Spinal cord (tissue), 10 donors: ENCODE results near the gene CCHCR1. TPM values are rescaled to one million over a fixed set of nuclear protein-coding genes. Genes with fewer than 3 reads are reported as not detected.

Experiments used
- DNase-seq, 6 donors: peaks; one replicate each; pipeline versions ENCODE4 v3.0.0 to v3.0.0-alpha.2; 2013 to 2015; ENCODE audit warnings: low spot score in 6 of 6, low read depth in 4 of 6
- H3K27ac ChIP-seq: one replicate; pipeline ENCODE4 v1.5.1; 2013; ENCODE audit warnings: low read depth, low read length, control low read depth
- H3K27me3 ChIP-seq: one replicate; pipeline ENCODE4 v1.6.1; 2013; ENCODE audit warnings: low read length; ENCODE audit not compliant: control insufficient read depth, insufficient read depth
- H3K36me3 ChIP-seq: one replicate; pipeline ENCODE4 v1.6.1; 2013; ENCODE audit warnings: low read length; ENCODE audit not compliant: control insufficient read depth, insufficient read depth
- H3K4me1 ChIP-seq: one replicate; pipeline ENCODE4 v1.6.1; 2013; ENCODE audit warnings: low read length; ENCODE audit not compliant: control insufficient read depth, insufficient read depth
- H3K4me3 ChIP-seq: one replicate; pipeline ENCODE4 v1.5.1; 2013; ENCODE audit warnings: low read depth, low read length, control low read depth
- H3K9me3 ChIP-seq: one replicate; pipeline ENCODE4 v1.6.1; 2013; ENCODE audit warnings: low read length; ENCODE audit not compliant: control insufficient read depth, insufficient read depth
- WGBS: methylation state at CpG from one replicate; pipeline ENCODE4 v1.1.5; 2013; ENCODE audit warnings: missing lambda C conversion rate; ENCODE audit not compliant: insufficient coverage; 5-methylcytosine and 5-hydroxymethylcytosine counted together
- polyA plus RNA-seq, 2 donors: library from polyadenylated mRNA; unstranded; fragments of 120-200 nt; gene quantifications; one replicate each; pipeline ENCODE4 v1.2.1, GENCODE V29; 2013; ENCODE audit not compliant: insufficient read length in 2 of 2
- small RNA-seq: library from RNA; depleted of rRNA; stranded (forward); fragments of <200 nt; gene quantifications from one replicate; pipeline ENCODE3, GENCODE V24; 2014; ENCODE audit warnings: low replicate concordance
- total RNA-seq, 2 donors: library from RNA; depleted of rRNA in 1 of 2; stranded (reverse); fragments of 120-200 nt in 1 of 2; fragments of >200 nt in 1 of 2; gene quantifications; one replicate each; pipeline versions ENCODE4 v1.2.3 to v1.2.4, GENCODE V29; 2013 to 2014
- donor health status: healthy.

CCHCR1 gene
- total and polyA plus RNA-seq, 4 donors = 16.4 to 29.9 (median 23.6) TPM

- Histone ChIP-seq H3K27me3 (no peaks in the 10 kb centered on the region), H3K4me3 (no peak overlapping the region), H3K9me3 (no peaks in the 10 kb centered on the region), H3K36me3 (no peaks in the 10 kb centered on the region), H3K27ac (no peak overlapping the region), H3K4me1 (peaks cover 8% of the 10 kb centered on the region)
- no peak for DNase-seq
- 75% methylated on average over 1 of the region's 3 CpGs for WGBS
Measured at GRCh38 chr6:31096215-31096614, 61.4 kb downstream of the CCHCR1 start.

GRCh38 chr6:31094389-31094881 is 63.2 kb downstream of the CCHCR1 start:
- DNase-seq = no peak
- Histone ChIP-seq H3K27ac (no peak overlapping the region), H3K27me3 (no peaks in the 10 kb centered on the region), H3K9me3 (no peaks in the 10 kb centered on the region), H3K4me3 (no peak overlapping the region), H3K36me3 (no peaks in the 10 kb centered on the region), H3K4me1 (peaks cover 8% of the 10 kb centered on the region)
- WGBS = 58% methylated on average over 2 of the region's 3 CpGs

DNA sequence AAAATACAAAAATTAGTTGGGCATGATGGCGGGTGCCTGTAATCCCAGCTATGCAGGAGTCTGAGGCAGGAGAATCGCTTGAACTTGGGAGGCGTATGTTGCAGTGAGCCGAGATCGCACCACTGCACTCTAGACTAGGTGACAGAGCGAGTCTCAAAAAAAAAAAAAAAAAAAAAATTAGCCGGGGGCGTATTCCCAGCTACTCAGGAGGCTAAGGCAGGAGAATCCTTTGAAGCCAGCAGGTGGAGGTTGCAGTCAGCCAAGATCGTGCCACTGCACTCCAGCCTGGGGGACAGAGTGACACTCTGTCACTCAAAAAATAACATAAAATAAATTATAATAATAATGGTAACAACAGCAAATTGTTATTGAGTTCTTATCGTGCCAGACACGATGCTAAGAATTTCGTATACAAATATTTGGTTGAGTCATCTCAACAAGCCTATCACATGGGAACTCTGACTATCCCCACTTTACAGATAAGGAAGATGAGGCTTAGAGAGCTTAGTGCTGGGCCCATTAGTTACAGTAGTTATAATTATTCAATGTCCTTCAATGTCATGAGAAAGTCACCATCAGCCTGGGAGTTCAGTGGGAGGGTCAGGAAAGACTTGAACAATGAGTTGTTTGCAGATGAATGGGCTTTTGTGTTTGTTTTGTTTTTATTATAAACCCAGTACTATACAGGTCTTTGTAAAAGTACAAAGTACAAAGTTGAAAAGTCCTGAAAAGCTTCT is 64.7 kb downstream of the CCHCR1 start:
- 100% methylated on average over 6 of the region's 12 CpGs for WGBS
- H3K27me3 ChIP-seq = no peaks in the 10 kb centered on the region
- H3K9me3 ChIP-seq = no peaks in the 10 kb centered on the region
- no peak for DNase-seq
- peaks cover 8% of the 10 kb centered on the region for H3K4me1 ChIP-seq
- H3K36me3 ChIP-seq = no peaks in the 10 kb centered on the region
- no peak overlapping the region for H3K4me3 ChIP-seq
- H3K27ac ChIP-seq = no peak overlapping the region

Small RNA genes lying within 50 kb of the gene (small RNA-seq; reads per million reads assigned to genes)
- not detected for gene POLR2LP1

Other genes with a start within 250 kb of the CCHCR1 start
- gene GTF2H4, start 249.6 kb downstream of the CCHCR1 start, total RNA-seq = 10 to 100 TPM; 20.6 to 28.1 TPM
- gene GTF2H4, start 249.6 kb downstream of the CCHCR1 start, polyA plus RNA-seq = 10 to 100 TPM; 42.0 to 48.4 TPM
- 10 to 100 TPM; 20.3 to 48.5 TPM for gene VARS2, start 243.6 kb downstream of the CCHCR1 start, total RNA-seq
- 100 to 1,000 TPM in 1 of 2 donors, 10 to 100 TPM in 1; 93.0 to 117 TPM for gene VARS2, start 243.6 kb downstream of the CCHCR1 start, polyA plus RNA-seq
- gene SFTA2, start 225.6 kb downstream of the CCHCR1 start, total RNA-seq = not detected
- gene SFTA2, start 225.6 kb downstream of the CCHCR1 start, polyA plus RNA-seq = under 1 TPM in 1 of 2 donors, not detected in 1; 0.53 TPM
- gene MUCL3, start 216.8 kb downstream of the CCHCR1 start, total RNA-seq = not detected
- gene MUCL3, start 216.8 kb downstream of the CCHCR1 start, polyA plus RNA-seq = under 1 TPM in 1 of 2 donors, not detected in 1; 0.06 TPM
- gene MUC21, start 174.1 kb downstream of the CCHCR1 start, total RNA-seq = not detected
- gene MUC21, start 174.1 kb downstream of the CCHCR1 start, polyA plus RNA-seq = under 1 TPM in 1 of 2 donors, not detected in 1; 0.08 TPM
- not detected for gene MUC22, start 147.3 kb downstream of the CCHCR1 start, total RNA-seq
- not detected for gene MUC22, start 147.3 kb downstream of the CCHCR1 start, polyA plus RNA-seq
- gene C6orf15, start 45.2 kb downstream of the CCHCR1 start, total RNA-seq = not detected
- gene C6orf15, start 45.2 kb downstream of the CCHCR1 start, polyA plus RNA-seq = not detected
- under 1 TPM in 1 of 2 donors, not detected in 1; 0.99 TPM for gene PSORS1C1, start 43.0 kb downstream of the CCHCR1 start, total RNA-seq
- gene PSORS1C1, start 43.0 kb downstream of the CCHCR1 start, polyA plus RNA-seq = under 1 TPM; 0.38 to 0.40 TPM
- not detected for gene CDSN, start 37.4 kb downstream of the CCHCR1 start, total RNA-seq
- gene CDSN, start 37.4 kb downstream of the CCHCR1 start, polyA plus RNA-seq = under 1 TPM in 1 of 2 donors, not detected in 1; 0.09 TPM
- gene PSORS1C2, start 18.7 kb downstream of the CCHCR1 start, total RNA-seq = not detected
- not detected for gene PSORS1C2, start 18.7 kb downstream of the CCHCR1 start, polyA plus RNA-seq
- 10 to 100 TPM; 10.1 to 18.7 TPM for gene TCF19, start 787 bp upstream of the CCHCR1 start, total RNA-seq
- gene TCF19, start 787 bp upstream of the CCHCR1 start, polyA plus RNA-seq = 10 to 100 TPM; 13.9 to 17.5 TPM
- gene POU5F1, start 12.9 kb upstream of the CCHCR1 start, total RNA-seq = under 1 TPM; 0.22 to 0.59 TPM
- gene POU5F1, start 12.9 kb upstream of the CCHCR1 start, polyA plus RNA-seq = 1 to 10 TPM; 1.1 to 1.2 TPM
- 10 to 100 TPM; 24.9 to 66.1 TPM for gene HLA-C, start 114.3 kb upstream of the CCHCR1 start, total RNA-seq
- gene HLA-C, start 114.3 kb upstream of the CCHCR1 start, polyA plus RNA-seq = 10 to 100 TPM; 56.3 to 62.7 TPM
- 100 to 1,000 TPM; 134 to 168 TPM for gene HLA-B, start 199.4 kb upstream of the CCHCR1 start, total RNA-seq
- gene HLA-B, start 199.4 kb upstream of the CCHCR1 start, polyA plus RNA-seq = 100 to 1,000 TPM; 126 to 189 TPM
- 10 to 100 TPM in 1 of 2 donors, 1 to 10 TPM in 1; 5.9 to 23.6 TPM for gene MICA, start 245.8 kb upstream of the CCHCR1 start, total RNA-seq
- gene MICA, start 245.8 kb upstream of the CCHCR1 start, polyA plus RNA-seq = 1 to 10 TPM; 4.2 to 6.0 TPM